Neutrophil (primary cell): Measurements from ENCODE around the gene MYOF.
"Not testable (repeated sequence)": the region's sequence is repeated elsewhere in the genome, so short reads cannot be mapped to it uniquely, and the experiment has no call there.

ENCODE experiments used
- H3K27ac ChIP-seq: fragments of 200-600 bp; sonication (generic); 2 replicates; pipeline ENCODE4 v1.5.1; 2016; ENCODE audit warnings: mild to moderate bottlenecking, moderate library complexity
- H3K27me3 ChIP-seq: fragments of 200-600 bp; sonication (generic); 2 replicates; pipeline ENCODE4 v1.6.0; 2016; ENCODE audit warnings: mild to moderate bottlenecking
- H3K36me3 ChIP-seq: fragments of 200-600 bp; sonication (generic); 2 replicates; pipeline ENCODE4 v1.5.1; 2017
- H3K4me1 ChIP-seq, 2 experiments: fragments of 200-600 bp in 1 of 2; sonication (generic) in 1 of 2; 1 replicate in 1 of 2; 2 replicates in 1 of 2; pipeline versions ENCODE4 v1.5.1 to v1.6.1; 2013 to 2016; ENCODE audit warnings: low read depth in 1 of 2, low read length in 1 of 2, mild to moderate bottlenecking in 1 of 2, moderate library complexity in 1 of 2; ENCODE audit not compliant: control insufficient read depth in 1 of 2, insufficient read depth in 1 of 2
- H3K4me3 ChIP-seq, 2 experiments: fragments of 200-600 bp in 1 of 2; sonication (generic) in 1 of 2; 1 replicate in 1 of 2; 2 replicates in 1 of 2; pipeline ENCODE4 v1.5.1; 2013 to 2016; ENCODE audit warnings: low read depth in 1 of 2, low read length in 1 of 2, mild to moderate bottlenecking in 1 of 2, moderate library complexity in 1 of 2
- H3K9me3 ChIP-seq: fragments of 200-600 bp; sonication (generic); 2 replicates; pipeline ENCODE4 v1.5.1; 2016
- CTCF ChIP-seq: fragments of 200-600 bp; sonication (generic); IDR thresholded peaks from 2 replicates; pipeline ENCODE4 v1.5.1; 2016; ENCODE audit warnings: antibody characterized with exemption

The MYOF gene

GRCh38 chr10:93447019-93447418 lies 35.1 kb downstream of the MYOF start:
- Histone ChIP-seq H3K27ac (no peak overlapping the region), H3K36me3 (no peaks in the 10 kb centered on the region)

DNA sequence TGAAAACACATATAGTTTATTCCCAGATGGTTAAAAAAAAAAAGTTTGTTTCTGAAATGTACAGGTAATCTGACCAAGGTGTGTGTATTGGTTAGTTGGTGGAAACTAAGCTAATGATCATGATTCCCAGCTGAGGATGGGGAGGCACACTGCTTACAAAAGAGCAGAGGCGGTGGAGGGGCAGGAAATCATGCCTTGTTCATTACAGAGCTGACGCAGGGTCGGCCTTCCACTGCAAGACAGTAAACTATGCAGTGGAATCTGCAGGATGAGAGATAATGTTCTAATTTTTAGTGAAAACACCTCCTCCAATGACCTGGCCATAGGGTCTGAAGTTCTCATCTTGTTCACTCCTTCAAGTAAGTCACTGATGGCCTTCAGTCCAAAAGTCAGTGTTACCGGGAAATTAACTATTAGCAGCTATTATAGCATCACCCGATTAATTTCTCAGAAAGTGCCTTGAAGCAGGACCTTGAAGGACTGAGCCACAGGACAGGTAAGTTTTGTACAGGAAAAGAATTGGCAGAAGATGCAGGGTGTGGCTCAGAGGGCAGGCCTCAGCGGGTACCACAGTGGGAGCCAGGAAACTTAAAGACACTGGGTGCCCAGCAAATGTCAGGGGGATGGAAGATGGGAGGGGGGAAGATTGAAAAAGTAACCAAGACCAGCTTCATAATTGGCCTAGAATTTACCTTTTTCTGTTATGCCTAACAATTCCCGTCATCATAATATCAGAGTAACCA lies 36.0 kb downstream of the MYOF start:
- H3K36me3 ChIP-seq, result no peaks in the 10 kb centered on the region
- no peaks in the 10 kb centered on the region for H3K4me1 ChIP-seq
- no peak overlapping the region for H3K27ac ChIP-seq
- H3K9me3 ChIP-seq, result no peaks in the 10 kb centered on the region
- H3K4me3 ChIP-seq, result no peak overlapping the region
- no peak for TF ChIP-seq CTCF
- H3K27me3 ChIP-seq, result no peaks in the 10 kb centered on the region

More at GRCh38 chr10:93447019-93447418, 35.1 kb downstream of the MYOF start:
- H3K9me3 ChIP-seq, result no peaks in the 10 kb centered on the region
- no peak overlapping the region for H3K4me3 ChIP-seq
- TF ChIP-seq CTCF, result no peak
- no peaks in the 10 kb centered on the region for H3K4me1 ChIP-seq
- H3K27me3 ChIP-seq, result no peaks in the 10 kb centered on the region

DNA sequence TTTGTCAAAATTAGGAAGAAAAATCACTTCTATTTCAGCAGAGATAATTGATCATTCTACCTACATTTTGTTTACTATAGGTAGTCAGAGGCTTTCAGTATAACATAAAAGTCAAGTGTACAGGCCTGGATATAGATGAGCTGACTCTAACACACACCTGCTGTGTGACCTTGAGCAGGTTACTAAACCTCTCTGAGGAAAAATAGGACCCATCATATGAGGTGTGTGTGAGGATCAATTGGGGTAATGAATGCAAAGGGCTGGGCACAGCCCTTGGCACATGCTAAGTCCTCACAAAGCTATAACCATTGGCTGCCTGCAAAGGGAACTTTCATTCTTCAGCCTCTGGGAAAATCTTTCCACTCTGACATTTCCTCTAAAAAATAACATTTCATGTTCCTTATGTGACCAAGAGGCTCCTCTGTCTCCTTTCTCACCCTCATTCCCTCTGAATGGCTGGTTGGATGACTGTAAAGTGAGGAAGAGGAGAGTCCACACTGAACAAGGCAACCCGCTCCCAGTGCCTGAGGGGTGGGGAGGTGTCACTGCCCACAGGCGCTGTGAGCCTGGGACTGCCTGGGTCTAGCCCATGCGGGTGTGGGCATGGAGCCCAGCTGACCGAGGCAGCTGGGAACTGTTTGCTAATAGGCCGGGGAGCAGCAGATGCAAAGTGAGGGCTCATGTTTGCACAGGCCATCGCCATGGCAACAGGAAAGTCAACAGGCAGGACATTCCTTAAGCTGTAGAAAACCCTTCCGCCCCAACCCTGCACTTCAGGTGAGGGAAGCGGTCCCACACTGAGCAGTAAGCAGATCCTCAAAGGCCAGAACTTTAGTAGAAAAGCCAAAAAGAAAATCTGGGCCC lies 36.8 kb downstream of the MYOF start:
- H3K27ac ChIP-seq, result no peak overlapping the region
- no peaks in the 10 kb centered on the region for H3K4me1 ChIP-seq
- H3K27me3 ChIP-seq, result no peaks in the 10 kb centered on the region
- no peaks in the 10 kb centered on the region for H3K9me3 ChIP-seq
- H3K4me3 ChIP-seq, result no peak overlapping the region
- no peak for TF ChIP-seq CTCF
- H3K36me3 ChIP-seq, result no peaks in the 10 kb centered on the region

GRCh38 chr10:93443481-93443880 lies 38.7 kb downstream of the MYOF start:
- Histone ChIP-seq H3K4me3 (no peak overlapping the region), H3K27ac (no peak overlapping the region), H3K9me3 (no peaks in the 10 kb centered on the region), H3K36me3 (no peaks in the 10 kb centered on the region), H3K27me3 (no peaks in the 10 kb centered on the region), H3K4me1 (no peaks in the 10 kb centered on the region)
- TF ChIP-seq CTCF, result no peak

- H3K4me3 ChIP-seq, H3K4me1 ChIP-seq, H3K36me3 ChIP-seq, H3K9me3 ChIP-seq, H3K27me3 ChIP-seq, H3K27ac ChIP-seq: not testable (repeated sequence)
Measured at GRCh38 chr10:93442721-93443120, 39.4 kb downstream of the MYOF start.

GRCh38 chr10:93440591-93441091 lies 41.5 kb downstream of the MYOF start:
- no peak for TF ChIP-seq CTCF
- Histone ChIP-seq H3K36me3 (no peaks in the 10 kb centered on the region), H3K27ac (no peak overlapping the region), H3K4me1 (peaks cover 4 to 6% of the 10 kb centered on the region in 2 experiments), H3K27me3 (no peaks in the 10 kb centered on the region), H3K4me3 (no peak overlapping the region), H3K9me3 (no peaks in the 10 kb centered on the region)
